Measurements from ENCODE around the gene NDUFA3. TPM values are rescaled to one million over a fixed set of nuclear protein-coding genes. Genes with fewer than 3 reads are reported as not detected.
A peak's percentile ranks its signal among the peaks of the same experiment; 100 is the strongest.

NDUFA3 gene
- total and polyA plus RNA-seq, 2 of the 13 experiments (the other 11 are each of a cell fraction or from before 2014, with no cell fraction given), result 31.6 to 75.4 TPM

DNA sequence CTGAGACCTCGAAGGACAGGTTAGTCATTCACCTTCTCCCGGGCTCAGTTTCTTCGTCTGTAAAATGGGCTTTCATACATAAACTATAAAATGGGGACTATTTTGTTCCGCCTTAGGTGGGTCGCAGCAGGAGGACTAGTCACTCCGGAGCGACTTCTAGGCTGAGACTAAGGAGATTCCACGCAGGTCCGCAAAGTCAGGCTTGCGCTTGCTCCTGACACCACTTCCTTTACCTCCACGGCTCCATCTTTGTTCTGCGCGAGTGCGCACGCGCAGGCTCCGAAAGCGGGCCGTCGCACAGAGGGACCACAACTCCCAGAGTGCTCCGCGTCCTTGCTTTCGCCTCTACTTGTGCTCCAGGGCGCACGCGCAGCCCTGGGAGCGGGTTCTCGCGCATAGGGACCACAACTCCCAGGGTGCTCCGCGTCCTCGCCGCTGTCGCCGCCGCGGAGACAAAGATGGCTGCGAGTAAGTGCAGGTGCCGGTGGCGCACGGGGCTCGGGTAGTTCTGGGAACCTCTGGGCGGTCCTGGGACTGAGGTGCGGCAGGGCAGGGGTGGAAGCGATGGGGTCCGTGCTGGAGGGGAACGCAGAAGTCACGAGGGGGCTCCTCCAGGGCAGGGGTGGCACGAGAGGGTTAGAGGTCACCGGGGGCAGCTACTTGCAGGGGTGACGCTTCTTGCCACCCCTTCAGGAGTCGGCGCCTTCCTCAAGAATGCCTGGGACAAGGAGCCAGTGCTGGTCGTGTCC, at the start of gene NDUFA3 (continued):
- TF ChIP-seq TFDP1 (CRISPR knock-in tag; IDR thresholded peaks at IDR 0.05; ENCODE audit: borderline replicate concordance), result peak; percentile 57; the same call in 1 of the 2 replicates
- TF ChIP-seq SP4 (CRISPR knock-in tag; IDR thresholded peaks at IDR 0.05), result peak; percentile 40; the same call in 1 of the 2 replicates
- TF ChIP-seq POGZ (CRISPR knock-in tag; IDR thresholded peaks at IDR 0.05), result peak; percentile 64; the same call in 1 of the 2 replicates
- peak; percentile 95 for TF ChIP-seq RBFOX2 (IDR thresholded peaks at IDR 0.05; ENCODE audit: low read depth, low read length)
- TF ChIP-seq ZBTB25 (CRISPR knock-in tag; IDR thresholded peaks at IDR 0.05), result peak; percentile 82; the same call in 1 of the 2 replicates
- TF ChIP-seq ZNF816 (CRISPR knock-in tag; IDR thresholded peaks at IDR 0.05; ENCODE audit: borderline replicate concordance), result no peak
- TF ChIP-seq ZNF761 (CRISPR knock-in tag; conservative IDR thresholded peaks at IDR 0.05), result peak; percentile 74
- peak; percentile 16; the same call in 1 of the 2 replicates for TF ChIP-seq HINFP (CRISPR knock-in tag; IDR thresholded peaks at IDR 0.05; ENCODE audit: low read depth)
- 0 out of 2 replicates have a peak, but pooled peaks have one; percentile 61 for TF ChIP-seq TBP (CRISPR knock-in tag; IDR thresholded peaks at IDR 0.05)
- TF ChIP-seq NR2F6 (IDR thresholded peaks at IDR 0.05), result peak; percentile 24; the same call in 1 of the 2 replicates
- TF ChIP-seq NR2F6 (CRISPR knock-in tag; IDR thresholded peaks at IDR 0.05), result peak; percentile 64
- peak; percentile 100 for TF ChIP-seq ZMYM3 (CRISPR knock-in tag; IDR thresholded peaks at IDR 0.05)
- TF ChIP-seq NFYC (CRISPR knock-in tag; IDR thresholded peaks at IDR 0.05), result peak; percentile 68
- 0 out of 2 replicates have a peak, but pooled peaks have one; percentile 18 for TF ChIP-seq ZNF441 (CRISPR knock-in tag; IDR thresholded peaks at IDR 0.05; ENCODE audit: borderline replicate concordance)
- TF ChIP-seq, protein P1, sequence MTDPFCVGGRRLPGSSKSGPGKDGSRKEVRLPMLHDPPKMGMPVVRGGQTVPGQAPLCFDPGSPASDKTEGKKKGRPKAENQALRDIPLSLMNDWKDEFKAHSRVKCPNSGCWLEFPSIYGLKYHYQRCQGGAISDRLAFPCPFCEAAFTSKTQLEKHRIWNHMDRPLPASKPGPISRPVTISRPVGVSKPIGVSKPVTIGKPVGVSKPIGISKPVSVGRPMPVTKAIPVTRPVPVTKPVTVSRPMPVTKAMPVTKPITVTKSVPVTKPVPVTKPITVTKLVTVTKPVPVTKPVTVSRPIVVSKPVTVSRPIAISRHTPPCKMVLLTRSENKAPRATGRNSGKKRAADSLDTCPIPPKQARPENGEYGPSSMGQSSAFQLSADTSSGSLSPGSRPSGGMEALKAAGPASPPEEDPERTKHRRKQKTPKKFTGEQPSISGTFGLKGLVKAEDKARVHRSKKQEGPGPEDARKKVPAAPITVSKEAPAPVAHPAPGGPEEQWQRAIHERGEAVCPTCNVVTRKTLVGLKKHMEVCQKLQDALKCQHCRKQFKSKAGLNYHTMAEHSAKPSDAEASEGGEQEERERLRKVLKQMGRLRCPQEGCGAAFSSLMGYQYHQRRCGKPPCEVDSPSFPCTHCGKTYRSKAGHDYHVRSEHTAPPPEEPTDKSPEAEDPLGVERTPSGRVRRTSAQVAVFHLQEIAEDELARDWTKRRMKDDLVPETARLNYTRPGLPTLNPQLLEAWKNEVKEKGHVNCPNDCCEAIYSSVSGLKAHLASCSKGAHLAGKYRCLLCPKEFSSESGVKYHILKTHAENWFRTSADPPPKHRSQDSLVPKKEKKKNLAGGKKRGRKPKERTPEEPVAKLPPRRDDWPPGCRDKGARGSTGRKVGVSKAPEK (CRISPR knock-in tag; IDR thresholded peaks at IDR 0.05; ENCODE audit: borderline replicate concordance), result no peak
- TF ChIP-seq KDM2A (CRISPR knock-in tag; IDR thresholded peaks at IDR 0.05; ENCODE audit: borderline replicate concordance, low read depth), result peak; percentile 92
- TF ChIP-seq, protein P2, sequence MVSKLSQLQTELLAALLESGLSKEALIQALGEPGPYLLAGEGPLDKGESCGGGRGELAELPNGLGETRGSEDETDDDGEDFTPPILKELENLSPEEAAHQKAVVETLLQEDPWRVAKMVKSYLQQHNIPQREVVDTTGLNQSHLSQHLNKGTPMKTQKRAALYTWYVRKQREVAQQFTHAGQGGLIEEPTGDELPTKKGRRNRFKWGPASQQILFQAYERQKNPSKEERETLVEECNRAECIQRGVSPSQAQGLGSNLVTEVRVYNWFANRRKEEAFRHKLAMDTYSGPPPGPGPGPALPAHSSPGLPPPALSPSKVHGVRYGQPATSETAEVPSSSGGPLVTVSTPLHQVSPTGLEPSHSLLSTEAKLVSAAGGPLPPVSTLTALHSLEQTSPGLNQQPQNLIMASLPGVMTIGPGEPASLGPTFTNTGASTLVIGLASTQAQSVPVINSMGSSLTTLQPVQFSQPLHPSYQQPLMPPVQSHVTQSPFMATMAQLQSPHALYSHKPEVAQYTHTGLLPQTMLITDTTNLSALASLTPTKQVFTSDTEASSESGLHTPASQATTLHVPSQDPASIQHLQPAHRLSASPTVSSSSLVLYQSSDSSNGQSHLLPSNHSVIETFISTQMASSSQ (IDR thresholded peaks at IDR 0.05; ENCODE audit: low read depth), result no peak
- TF ChIP-seq, protein P2 (CRISPR knock-in tag; IDR thresholded peaks at IDR 0.05; ENCODE audit: borderline replicate concordance), result 0 out of 2 replicates have a peak, but pooled peaks have one; percentile 36
